Gastroesophageal sphincter (tissue), 4 donors: ENCODE results near the gene CHRNE. TPM values are rescaled to one million over a fixed set of nuclear protein-coding genes. Genes with fewer than 3 reads are reported as not detected.
A peak's percentile ranks its signal among the peaks of the same experiment; 100 is the strongest.

ENCODE experiments used
- ATAC-seq: fragments of 150-250 bp; one replicate; pipeline ENCODE4 v1.9.1; 2016; ENCODE audit warnings: mild to moderate bottlenecking, moderate library complexity
- H3K27ac ChIP-seq, 4 donors: fragments of 200-600 bp; sonication (generic) in 3 of 4; 1 replicate in 3 of 4; 2 replicates in 1 of 4; pipeline ENCODE4 v1.5.1; 2016 to 2019
- H3K27me3 ChIP-seq: fragments of 200-600 bp; sonication (generic); one replicate; pipeline ENCODE4 v1.5.1; 2019
- H3K36me3 ChIP-seq, 2 donors: fragments of 200-600 bp; sonication (generic); one replicate each; pipeline ENCODE4 v1.5.1; 2019; ENCODE audit warnings: control low read depth in 1 of 2
- H3K4me1 ChIP-seq, 3 donors: fragments of 200-600 bp; sonication (generic); 1 replicate in 2 of 3; 2 replicates in 1 of 3; pipeline ENCODE4 v1.5.1; 2016 to 2019; ENCODE audit warnings: control low read depth in 2 of 3
- H3K4me3 ChIP-seq, 2 donors: fragments of 200-600 bp; sonication (generic); one replicate each; pipeline ENCODE4 v1.5.1; 2019; ENCODE audit warnings: mild to moderate bottlenecking in 1 of 2, moderate library complexity in 1 of 2
- H3K9me3 ChIP-seq, 3 donors: fragments of 200-600 bp; sonication (generic); one replicate each; pipeline ENCODE4 v1.5.1; 2017 to 2019; ENCODE audit warnings: control low read depth in 2 of 3
- CTCF ChIP-seq, 4 experiments: fragments of 200-600 bp in 2 of 4; fragments of 450-650 bp in 2 of 4; sonication (generic) in 1 of 4; IDR thresholded peaks; one replicate each; pipeline ENCODE4 v1.5.1; 2017 to 2019; ENCODE audit warnings: antibody characterized with exemption in 4 of 4, mild to moderate bottlenecking in 2 of 4, moderate library complexity in 2 of 4
- EP300 ChIP-seq: sonication (generic); formaldehyde crosslinking; IDR thresholded peaks from one replicate; pipeline ENCODE4 v1.6.1; 2017; ENCODE audit warnings: antibody characterized with exemption, mild to moderate bottlenecking
- POLR2A ChIP-seq, 2 donors: fragments of 450-650 bp; IDR thresholded peaks; one replicate each; pipeline ENCODE4 v1.6.1; 2017; ENCODE audit warnings: antibody characterized with exemption in 2 of 2, mild to moderate bottlenecking in 2 of 2, moderate library complexity in 1 of 2
- POLR2AphosphoS5 ChIP-seq: sonication (generic); formaldehyde crosslinking; IDR thresholded peaks from one replicate; pipeline ENCODE4 v1.6.1; 2017; ENCODE audit warnings: antibody characterized with exemption
- WGBS, 2 donors: methylation state at CpG; one replicate each; pipeline ENCODE4 v1.1.5; 2018; ENCODE audit warnings: low coverage in 1 of 2; 5-methylcytosine and 5-hydroxymethylcytosine counted together
- total RNA-seq, 4 donors: library from RNA; depleted of rRNA; stranded (reverse); fragments of >200 nt; gene quantifications; one replicate each; pipeline ENCODE4 v1.1.0, GENCODE V29; 2016

CHRNE gene
- total RNA-seq, 4 donors from 2014 or later: 0.23 to 0.67 TPM; not detected in 2

GRCh38 chr17:4852567-4853207 is 50.2 kb downstream of the CHRNE start:
- no peak for TF ChIP-seq EP300
- no peak for TF ChIP-seq CTCF (IDR thresholded peaks at IDR 0.05)
- no peak for TF ChIP-seq POLR2AphosphoS5
- no peak for TF ChIP-seq POLR2A (IDR thresholded peaks at IDR 0.05)
- ATAC-seq: no peak
- no peak overlapping the region for H3K27ac ChIP-seq
- H3K4me1 ChIP-seq: peaks cover 0 to 29% (median 4%) of the 10 kb centered on the region in 3 donors
- H3K36me3 ChIP-seq: peaks cover 0 to 3% of the 10 kb centered on the region in 2 donors
- no peaks in the 10 kb centered on the region for H3K9me3 ChIP-seq
- H3K27me3 ChIP-seq: no peaks in the 10 kb centered on the region
- no peak overlapping the region for H3K4me3 ChIP-seq

DNA sequence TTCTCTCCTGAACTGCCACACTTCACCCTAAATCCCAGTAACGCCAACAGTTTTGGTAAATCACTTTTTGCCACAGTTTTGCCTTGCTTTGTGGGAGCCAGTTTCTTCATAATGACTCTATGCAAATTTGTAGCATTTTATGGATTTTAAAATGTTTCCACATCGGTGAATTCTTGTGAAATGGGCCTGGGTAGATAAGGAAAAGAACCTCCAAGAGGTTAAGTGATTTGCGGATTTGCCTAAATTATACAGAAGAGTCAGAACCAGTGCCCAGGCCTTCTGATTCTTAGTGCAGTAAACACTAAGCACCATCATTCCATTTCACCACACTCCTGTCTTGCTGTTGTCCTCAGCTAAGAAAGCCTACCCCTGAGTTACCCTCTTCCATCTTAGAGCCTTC is 51.8 kb downstream of the CHRNE start:
- H3K9me3 ChIP-seq: no peaks in the 10 kb centered on the region
- 82 to 94% methylated on average over 2 to 3 of the region's 3 CpGs for WGBS, 2 donors
- H3K27ac ChIP-seq: no peak overlapping the region
- H3K4me3 ChIP-seq: no peak overlapping the region
- H3K4me1 ChIP-seq: peaks cover 0 to 26% (median 4%) of the 10 kb centered on the region in 3 donors
- no peak for TF ChIP-seq POLR2AphosphoS5
- TF ChIP-seq POLR2A (IDR thresholded peaks at IDR 0.05): no peak
- TF ChIP-seq EP300: no peak
- no peak for TF ChIP-seq CTCF (IDR thresholded peaks at IDR 0.05)
- H3K36me3 ChIP-seq: peaks cover 0 to 3% of the 10 kb centered on the region in 2 donors
- H3K27me3 ChIP-seq: no peaks in the 10 kb centered on the region
- no peak for ATAC-seq

GRCh38 chr17:4850246-4850645 is 52.7 kb downstream of the CHRNE start:
- no peaks in the 10 kb centered on the region for H3K9me3 ChIP-seq
- H3K27ac ChIP-seq: no peak overlapping the region
- 100% methylated on average over 1 to 2 of the region's 2 CpGs for WGBS, 2 donors
- ATAC-seq: no peak
- TF ChIP-seq POLR2AphosphoS5 (no peak), POLR2A (IDR thresholded peaks at IDR 0.05) (no peak), EP300 (no peak), CTCF (IDR thresholded peaks at IDR 0.05) (no peak)
- peaks cover 0 to 31% (median 4%) of the 10 kb centered on the region in 3 donors for H3K4me1 ChIP-seq
- H3K4me3 ChIP-seq: no peak overlapping the region
- H3K36me3 ChIP-seq: peaks cover 0 to 3% of the 10 kb centered on the region in 2 donors
- H3K27me3 ChIP-seq: no peaks in the 10 kb centered on the region

DNA sequence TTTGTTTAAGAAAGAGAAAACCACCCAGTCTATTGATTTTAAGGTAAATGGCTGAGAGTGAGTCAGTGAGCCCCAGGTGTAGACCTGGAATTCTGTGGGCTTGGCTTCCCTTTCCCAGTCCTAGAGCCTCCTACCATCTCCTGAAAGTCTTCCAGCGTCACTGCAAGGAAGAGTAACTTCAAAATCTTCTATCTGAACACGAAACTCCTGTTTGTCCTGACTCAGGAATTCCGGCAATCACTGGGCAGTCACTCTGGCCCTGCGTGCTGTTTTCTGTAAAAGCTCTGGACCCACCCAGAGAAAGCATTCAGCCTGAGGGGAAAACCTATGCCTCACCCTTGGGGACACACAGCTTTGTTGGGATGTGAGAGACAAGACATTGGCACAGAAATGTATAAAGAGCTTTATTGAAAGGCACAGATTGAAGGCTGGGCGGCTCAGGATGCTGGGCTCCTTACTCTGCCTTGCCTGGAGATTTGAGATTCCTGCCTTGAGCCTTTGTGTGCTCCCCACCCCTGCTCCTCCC is 53.8 kb downstream of the CHRNE start:
- H3K36me3 ChIP-seq: peaks cover 0 to 3% of the 10 kb centered on the region in 2 donors
- no peaks in the 10 kb centered on the region for H3K27me3 ChIP-seq
- no peaks in the 10 kb centered on the region for H3K9me3 ChIP-seq
- no peak overlapping the region for H3K4me3 ChIP-seq
- H3K4me1 ChIP-seq: peaks cover 0 to 31% (median 4%) of the 10 kb centered on the region in 3 donors
- WGBS, 2 donors: 67 to 74% methylated on average over 2 to 3 of the region's 5 CpGs
- no peak for TF ChIP-seq EP300
- TF ChIP-seq POLR2AphosphoS5: no peak
- peak overlapping the region in 2 of 4 donors; percentile 12 to 41 for H3K27ac ChIP-seq
- ATAC-seq: peak; percentile 39

Other genes starting within 250 kb of the CHRNE start
- gene PELP1, start 199.0 kb downstream of the CHRNE start, total RNA-seq: 10 to 100 TPM; 23.7 to 53.4 (median 28.5) TPM
- gene ARRB2, start 192.5 kb downstream of the CHRNE start, total RNA-seq: 10 to 100 TPM; 18.7 to 33.6 (median 28.5) TPM
- gene MED11, start 171.7 kb downstream of the CHRNE start, total RNA-seq: 10 to 100 TPM; 21.9 to 28.9 (median 22.7) TPM
- 1 to 10 TPM in 1 of 4 donors, under 1 TPM in 2, not detected in 1; 0.31 to 1.2 (median 0.67) TPM for gene ZMYND15, start 163.3 kb downstream of the CHRNE start, total RNA-seq
- 10 to 100 TPM in 2 of 4 donors, 1 to 10 TPM in 2; 5.3 to 11.6 (median 8.3) TPM for gene CXCL16, start 163.2 kb downstream of the CHRNE start, total RNA-seq
- not detected for gene TM4SF5, start 131.2 kb downstream of the CHRNE start, total RNA-seq
- gene VMO1, start 116.7 kb downstream of the CHRNE start, total RNA-seq: 1 to 10 TPM in 2 of 4 donors, not detected in 2; 1.3 to 3.5 TPM
- gene GLTPD2, start 114.1 kb downstream of the CHRNE start, total RNA-seq: not detected
- gene PSMB6, start 106.9 kb downstream of the CHRNE start, total RNA-seq: 100 to 1,000 TPM; 184 to 242 (median 187) TPM
- gene PLD2, start 95.9 kb downstream of the CHRNE start, total RNA-seq: 10 to 100 TPM; 10.2 to 21.3 (median 15.7) TPM
- gene MINK1, start 69.8 kb downstream of the CHRNE start, total RNA-seq: 10 to 100 TPM; 29.3 to 48.6 (median 46.4) TPM
- under 1 TPM; 0.30 to 0.81 (median 0.68) TPM for gene C17orf107, start 3.6 kb downstream of the CHRNE start, total RNA-seq
- under 1 TPM in 1 of 4 donors, not detected in 3; 0.19 TPM for gene GP1BA, start 29.2 kb upstream of the CHRNE start, total RNA-seq
- gene SLC25A11, start 36.9 kb upstream of the CHRNE start, total RNA-seq: 10 to 100 TPM; 28.7 to 58.9 (median 46.8) TPM
- gene RNF167, start 37.2 kb upstream of the CHRNE start, total RNA-seq: 10 to 100 TPM; 67.3 to 98.8 (median 85.9) TPM
- 1,000 to 10,000 TPM in 2 of 4 donors, 100 to 1,000 TPM in 2; 920 to 1,441 (median 1,060) TPM for gene PFN1, start 45.4 kb upstream of the CHRNE start, total RNA-seq
- 10 to 100 TPM in 2 of 4 donors, 1 to 10 TPM in 2; 1.5 to 16.2 (median 7.6) TPM for gene ENO3, start 48.0 kb upstream of the CHRNE start, total RNA-seq
- gene SPAG7, start 64.7 kb upstream of the CHRNE start, total RNA-seq: 10 to 100 TPM; 35.1 to 77.5 (median 55.2) TPM
- 10 to 100 TPM; 16.7 to 50.0 (median 26.1) TPM for gene CAMTA2, start 84.6 kb upstream of the CHRNE start, total RNA-seq
- gene INCA1, start 94.4 kb upstream of the CHRNE start, total RNA-seq: 1 to 10 TPM in 2 of 4 donors, under 1 TPM in 1, not detected in 1; 0.93 to 4.4 (median 3.8) TPM
- gene KIF1C, start 94.9 kb upstream of the CHRNE start, total RNA-seq: 100 to 1,000 TPM; 147 to 302 (median 180) TPM
- not detected for gene SLC52A1, start 132.3 kb upstream of the CHRNE start, total RNA-seq
- gene ZFP3, start 175.4 kb upstream of the CHRNE start, total RNA-seq: 1 to 10 TPM; 5.8 to 8.1 (median 6.6) TPM
- gene ZNF232, start 208.8 kb upstream of the CHRNE start, total RNA-seq: 10 to 100 TPM; 10.5 to 22.9 (median 14.7) TPM
- 1 to 10 TPM in 1 of 4 donors, under 1 TPM in 3; 0.07 to 6.1 (median 0.20) TPM for gene USP6, start 212.9 kb upstream of the CHRNE start, total RNA-seq